Natural killer cell (primary cell): ENCODE measurements around the gene MOGAT3. TPM values are rescaled to one million over a fixed set of nuclear protein-coding genes. Genes with fewer than 3 reads are reported as not detected.

Experiments used
- ATAC-seq, 3 donors: fragments of 150-1000 bp in 2 of 3; fragments of 200-7000 bp in 1 of 3; cut with Tn5 transposase; 1 replicate in 1 of 3; 2 replicates in 2 of 3; pipeline ENCODE4 v1.10.0; 2021; ENCODE audit warnings: mild to moderate bottlenecking in 2 of 3, moderate library complexity in 2 of 3
- DNase-seq, 2 donors: peaks; one replicate each; pipeline versions ENCODE4 v3.0.0 to v3.0.0-alpha.2; 2013 to 2021; ENCODE audit warnings: mixed read lengths in 1 of 2
- H3K27ac ChIP-seq: one replicate; pipeline ENCODE4 v1.5.1; 2013; ENCODE audit warnings: mild to moderate bottlenecking, low read length
- H3K27me3 ChIP-seq: one replicate; pipeline ENCODE4 v1.6.1; 2013; ENCODE audit warnings: low read length; ENCODE audit not compliant: control insufficient read depth, insufficient read depth
- H3K36me3 ChIP-seq: one replicate; pipeline ENCODE4 v1.6.1; 2013; ENCODE audit warnings: low read length; ENCODE audit not compliant: control insufficient read depth, insufficient read depth
- H3K4me1 ChIP-seq: one replicate; pipeline ENCODE4 v1.6.1; 2013; ENCODE audit warnings: low read length; ENCODE audit not compliant: control insufficient read depth, insufficient read depth
- H3K4me3 ChIP-seq: one replicate; pipeline ENCODE4 v1.5.1; 2013; ENCODE audit warnings: low read length
- H3K9me3 ChIP-seq: one replicate; pipeline ENCODE4 v1.6.1; 2013; ENCODE audit warnings: low read length; ENCODE audit not compliant: control insufficient read depth, insufficient read depth
- H3K27ac Mint-ChIP-seq, 2 donors: one replicate each; pipeline ENCODE4 v1.8.0; 2022; ENCODE audit warnings: mild to moderate bottlenecking in 2 of 2, mixed read lengths in 2 of 2, moderate library complexity in 1 of 2
- H3K27me3 Mint-ChIP-seq, 2 donors: one replicate each; pipeline ENCODE4 v1.8.0; 2022; ENCODE audit warnings: low read depth in 2 of 2, mixed read lengths in 2 of 2
- H3K36me3 Mint-ChIP-seq: one replicate; pipeline ENCODE4 v1.8.0; 2022; ENCODE audit warnings: mixed read lengths
- H3K4me1 Mint-ChIP-seq, 2 donors: one replicate each; pipeline ENCODE4 v1.8.0; 2022; ENCODE audit warnings: mixed read lengths in 2 of 2
- H3K4me3 Mint-ChIP-seq: one replicate; pipeline ENCODE4 v1.8.0; 2022; ENCODE audit warnings: mild to moderate bottlenecking, moderate library complexity, mixed read lengths
- H3K9me3 Mint-ChIP-seq, 2 donors: one replicate each; pipeline ENCODE4 v1.8.0; 2022; ENCODE audit warnings: mixed read lengths in 2 of 2
- WGBS: methylation state at CpG from one replicate; pipeline ENCODE4 v1.1.7; 2013; ENCODE audit warnings: missing lambda C conversion rate; ENCODE audit not compliant: insufficient coverage; 5-methylcytosine and 5-hydroxymethylcytosine counted together
- intact Hi-C: fragments of 100-400 bp; cut with micrococcal nuclease; formaldehyde crosslinking; loops from one replicate; pipeline ENCODE4 v1.14.2; 2022
- total RNA-seq, 4 donors: library from RNA; stranded (reverse); fragments of 120-200 nt in 1 of 4; gene quantifications; one replicate each; pipeline versions ENCODE4 v1.2.3 to v1.2.4, GENCODE V29; 2013 to 2022
- TF ChIP-seq, protein P1 (sequence below): fragments of 200-600 bp; IDR thresholded peaks from one replicate; pipeline ENCODE4 v1.8.0; 2022; ENCODE audit warnings: antibody characterized with exemption

MOGAT3 gene
- total RNA-seq, 3 donors from 2014 or later (not counting 1 experiment from before 2014, with no cell fraction given): not detected

DNA sequence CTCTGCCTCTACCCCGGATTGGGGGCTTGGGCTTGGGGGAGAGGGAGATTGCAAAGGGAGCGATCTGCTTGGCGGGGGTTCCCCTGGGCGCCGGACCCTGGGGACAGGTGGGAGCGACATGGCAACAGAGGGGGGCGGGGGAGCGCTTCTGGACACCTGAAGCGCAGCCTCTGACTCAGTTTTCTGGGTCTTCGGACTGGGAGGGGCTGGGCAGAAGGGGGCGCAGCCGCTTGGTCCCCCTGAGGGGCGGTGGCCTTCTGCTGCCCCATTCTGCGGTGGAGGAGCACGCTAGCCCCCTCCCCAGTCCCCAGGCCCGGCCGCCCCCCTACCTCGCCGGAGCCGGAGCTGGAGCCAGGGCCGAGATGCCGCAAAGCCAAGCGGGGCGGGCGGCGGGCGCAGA is 21.1 kb downstream of the MOGAT3 start:
- no peak for ATAC-seq
- no peaks in the 10 kb centered on the region for H3K9me3 Mint-ChIP-seq

DNA sequence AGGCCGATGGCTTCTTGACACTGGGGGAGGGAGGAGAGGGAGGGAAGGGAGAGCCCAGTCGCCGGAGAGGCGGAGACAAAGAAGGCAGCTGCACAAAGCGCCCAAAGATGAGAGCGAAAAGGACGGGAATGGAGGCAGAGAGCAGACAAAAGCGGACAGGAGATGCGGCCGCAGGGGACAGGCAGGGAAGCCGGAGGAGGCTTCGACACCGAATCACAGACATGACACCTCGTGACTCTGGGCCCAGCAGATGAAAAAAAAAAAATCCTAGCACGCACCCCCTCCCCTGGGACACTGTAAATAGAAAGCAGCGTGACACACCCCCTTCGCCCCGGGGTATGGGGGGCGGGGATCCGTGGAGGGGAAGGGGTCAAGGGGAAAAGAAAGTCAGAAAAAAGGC is 21.7 kb downstream of the MOGAT3 start:
- Histone ChIP-seq H3K27me3 (peaks cover 37% of the 10 kb centered on the region), H3K9me3 (no peaks in the 10 kb centered on the region), H3K4me1 (peaks cover 8% of the 10 kb centered on the region), H3K27ac (no peak overlapping the region), H3K4me3 (no peak overlapping the region), H3K36me3 (no peaks in the 10 kb centered on the region)
- intact Hi-C loops: no loop called here
- 4% methylated on average over 16 of the region's 20 CpGs for WGBS
- Mint-ChIP-seq H3K9me3 (no peaks in the 10 kb centered on the region), H3K27ac (no peak overlapping the region), H3K4me3 (no peak overlapping the region), H3K4me1 (peaks cover 10 to 26% of the 10 kb centered on the region in 2 donors), H3K27me3 (peaks cover 57 to 67% of the 10 kb centered on the region in 2 donors), H3K36me3 (no peaks in the 10 kb centered on the region)
- DNase-seq (peak in 1 of 2 donors; percentile 29), ATAC-seq (no peak)
- TF ChIP-seq, protein P1, sequence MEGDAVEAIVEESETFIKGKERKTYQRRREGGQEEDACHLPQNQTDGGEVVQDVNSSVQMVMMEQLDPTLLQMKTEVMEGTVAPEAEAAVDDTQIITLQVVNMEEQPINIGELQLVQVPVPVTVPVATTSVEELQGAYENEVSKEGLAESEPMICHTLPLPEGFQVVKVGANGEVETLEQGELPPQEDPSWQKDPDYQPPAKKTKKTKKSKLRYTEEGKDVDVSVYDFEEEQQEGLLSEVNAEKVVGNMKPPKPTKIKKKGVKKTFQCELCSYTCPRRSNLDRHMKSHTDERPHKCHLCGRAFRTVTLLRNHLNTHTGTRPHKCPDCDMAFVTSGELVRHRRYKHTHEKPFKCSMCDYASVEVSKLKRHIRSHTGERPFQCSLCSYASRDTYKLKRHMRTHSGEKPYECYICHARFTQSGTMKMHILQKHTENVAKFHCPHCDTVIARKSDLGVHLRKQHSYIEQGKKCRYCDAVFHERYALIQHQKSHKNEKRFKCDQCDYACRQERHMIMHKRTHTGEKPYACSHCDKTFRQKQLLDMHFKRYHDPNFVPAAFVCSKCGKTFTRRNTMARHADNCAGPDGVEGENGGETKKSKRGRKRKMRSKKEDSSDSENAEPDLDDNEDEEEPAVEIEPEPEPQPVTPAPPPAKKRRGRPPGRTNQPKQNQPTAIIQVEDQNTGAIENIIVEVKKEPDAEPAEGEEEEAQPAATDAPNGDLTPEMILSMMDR: no peak

More for the DNA sequence above, 21.1 kb downstream of the MOGAT3 start:
- no peak overlapping the region for H3K27ac ChIP-seq
- peaks cover 6 to 20% of the 10 kb centered on the region in 2 donors for H3K4me1 Mint-ChIP-seq
- H3K4me3 Mint-ChIP-seq: no peak overlapping the region
- TF ChIP-seq, protein P1: no peak
- no peaks in the 10 kb centered on the region for H3K36me3 Mint-ChIP-seq
- intact Hi-C loops: no loop called here
- no peaks in the 10 kb centered on the region for H3K36me3 ChIP-seq
- H3K4me3 ChIP-seq: no peak overlapping the region
- peaks cover 4% of the 10 kb centered on the region for H3K4me1 ChIP-seq
- DNase-seq: no peak
- peaks cover 51 to 63% of the 10 kb centered on the region in 2 donors for H3K27me3 Mint-ChIP-seq
- no peak overlapping the region for H3K27ac Mint-ChIP-seq
- peaks cover 32% of the 10 kb centered on the region for H3K27me3 ChIP-seq
- 5% methylated on average over 27 of the region's 27 CpGs for WGBS
- no peaks in the 10 kb centered on the region for H3K9me3 ChIP-seq

DNA sequence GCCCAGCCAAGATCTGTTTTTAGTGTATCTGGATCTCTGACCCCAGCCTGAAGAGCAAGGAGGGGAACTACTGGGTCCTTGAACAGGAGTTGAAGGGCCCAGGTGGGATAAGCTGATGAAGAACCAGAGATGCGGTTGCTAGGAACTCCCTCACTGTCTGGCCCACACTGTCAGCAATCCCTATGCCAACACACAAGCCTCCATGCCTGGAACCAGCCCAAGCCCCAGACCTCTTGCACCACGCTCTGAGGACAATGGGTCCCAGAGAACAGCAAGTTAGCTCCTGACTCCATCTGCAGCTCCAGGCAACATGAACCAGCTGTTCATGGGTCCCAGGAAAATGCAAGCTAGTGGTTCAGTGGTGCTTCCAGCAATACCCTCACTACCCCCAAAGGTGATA is 23.2 kb downstream of the MOGAT3 start:
- Mint-ChIP-seq H3K4me1 (peaks cover 14 to 38% of the 10 kb centered on the region in 2 donors), H3K36me3 (no peaks in the 10 kb centered on the region), H3K4me3 (no peak overlapping the region), H3K27ac (no peak overlapping the region), H3K9me3 (no peaks in the 10 kb centered on the region), H3K27me3 (peaks cover 60 to 76% of the 10 kb centered on the region in 2 donors)
- no peak overlapping the region for H3K4me3 ChIP-seq
- TF ChIP-seq, protein P1: no peak
- intact Hi-C loops: no loop called here
- no peak overlapping the region for H3K27ac ChIP-seq
- peaks cover 52% of the 10 kb centered on the region for H3K27me3 ChIP-seq
- peaks cover 4% of the 10 kb centered on the region for H3K9me3 ChIP-seq
- 87% methylated on average over 2 of the region's 2 CpGs for WGBS
- H3K4me1 ChIP-seq: peaks cover 23% of the 10 kb centered on the region
- DNase-seq (no peak), ATAC-seq (no peak)
- H3K36me3 ChIP-seq: no peaks in the 10 kb centered on the region

DNA sequence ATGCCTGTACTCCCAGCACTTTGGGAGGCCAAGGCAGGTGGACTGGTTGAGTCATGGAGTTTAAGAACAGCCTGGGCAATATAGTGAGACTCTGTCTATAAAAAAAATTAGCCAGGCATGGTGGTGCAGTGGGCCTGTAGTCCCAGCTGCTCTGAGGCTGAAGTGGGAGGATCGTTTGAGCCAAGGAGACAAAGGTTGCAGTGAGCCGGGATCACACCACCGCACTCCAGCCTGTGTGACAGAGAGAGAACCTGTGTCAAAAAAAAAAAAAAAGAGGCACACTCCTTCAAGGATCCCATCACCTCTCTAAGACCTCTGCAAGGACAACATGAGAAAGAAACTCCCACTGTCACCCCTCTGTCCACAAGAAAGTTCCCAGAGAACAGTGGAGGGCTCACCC is 25.2 kb downstream of the MOGAT3 start:
- no peak overlapping the region for H3K27ac Mint-ChIP-seq
- H3K9me3 Mint-ChIP-seq: no peaks in the 10 kb centered on the region
- Histone ChIP-seq H3K36me3 (no peaks in the 10 kb centered on the region), H3K27me3 (peaks cover 63% of the 10 kb centered on the region), H3K9me3 (peaks cover 4% of the 10 kb centered on the region), H3K27ac (no peak overlapping the region), H3K4me3 (no peak overlapping the region), H3K4me1 (peaks cover 33% of the 10 kb centered on the region)
- intact Hi-C loops: no loop called here
- no peaks in the 10 kb centered on the region for H3K36me3 Mint-ChIP-seq
- TF ChIP-seq, protein P1: no peak
- H3K4me3 Mint-ChIP-seq: no peak overlapping the region
- peaks cover 62 to 79% of the 10 kb centered on the region in 2 donors for H3K27me3 Mint-ChIP-seq
- H3K4me1 Mint-ChIP-seq: peaks cover 21 to 47% of the 10 kb centered on the region in 2 donors
- WGBS: 51% methylated on average over 3 of the region's 3 CpGs
- DNase-seq: no peak
- no peak for ATAC-seq
